Activated CD8-positive, alpha-beta memory T cell treated with anti-CD3 and anti-CD28 coated beads, Interleukin-2, amount 50 U/mL, for 24 hours (primary cell): ENCODE results near the gene IGFBP2.

Source experiments
- DNase-seq: peaks from one replicate; pipeline ENCODE4 v3.0.0-alpha.2; 2020; ENCODE audit errors: extremely low read depth

Gene IGFBP2

DNA sequence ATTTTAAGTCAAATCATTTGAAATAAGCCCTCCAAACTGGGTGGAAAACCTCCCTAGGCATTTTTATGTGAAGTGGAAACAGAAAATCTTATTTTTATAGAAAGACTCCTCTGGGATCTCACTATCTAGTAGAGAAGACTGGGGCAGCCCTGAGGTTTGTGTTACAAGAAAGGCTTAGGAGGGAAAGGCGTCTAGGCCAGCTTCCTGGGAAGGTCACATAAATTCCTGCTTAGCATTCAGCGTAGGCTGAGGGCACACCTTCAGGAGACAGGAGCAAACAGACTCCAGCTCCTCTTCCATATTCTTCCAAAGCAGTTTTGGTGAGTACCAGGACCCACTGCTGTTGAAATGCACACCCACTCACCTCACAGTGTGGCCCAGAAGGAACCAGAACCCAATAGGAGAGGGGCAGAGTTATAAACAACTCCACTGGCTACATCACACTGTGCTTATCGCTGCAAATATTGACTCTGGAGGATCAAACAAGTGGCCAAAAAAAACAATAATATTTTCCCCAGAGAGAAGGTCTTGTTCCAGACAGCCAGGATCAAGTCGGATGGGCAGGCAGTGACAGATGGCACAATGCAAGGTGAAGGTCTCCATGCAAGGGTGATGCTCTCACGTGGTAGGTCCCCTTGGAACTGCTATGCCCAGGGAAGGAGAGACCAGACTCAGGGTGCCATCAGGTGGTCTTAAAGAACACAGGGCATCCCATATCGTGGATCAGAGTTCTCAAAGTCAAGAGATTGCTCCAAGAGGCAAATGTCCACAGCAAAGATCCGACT lies 17.7 kb upstream of the IGFBP2 start:
- DNase-seq: no peak

DNA sequence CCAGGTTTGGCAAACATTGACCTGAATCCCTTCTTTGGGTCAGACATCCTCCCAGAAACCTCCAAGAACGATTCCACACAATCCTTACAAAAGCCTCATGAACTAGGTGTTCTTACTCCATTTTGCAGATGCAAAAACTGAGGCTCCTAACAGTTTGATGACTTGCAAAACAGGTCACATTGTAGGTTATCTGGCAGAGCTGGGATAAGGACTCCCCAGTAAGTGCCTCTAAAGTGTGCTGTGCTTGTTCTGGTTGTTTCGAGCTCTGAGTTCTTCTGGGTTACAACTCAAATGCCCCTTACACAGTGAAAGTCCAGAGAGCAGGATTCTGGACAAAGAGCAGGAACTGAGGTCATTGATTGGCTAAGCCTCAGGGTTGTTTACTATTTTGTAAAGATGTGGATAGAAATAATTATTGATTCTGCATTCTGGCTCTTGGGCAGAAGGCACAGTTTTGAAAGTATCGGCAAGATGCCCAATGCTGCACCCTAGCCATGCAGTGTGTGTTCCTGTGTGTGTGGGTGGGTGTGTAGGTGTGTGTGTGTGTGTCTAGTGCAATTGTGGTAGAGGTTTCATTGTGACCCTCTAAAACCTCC lies 17.0 kb upstream of the IGFBP2 start:
- no peak for DNase-seq

GRCh38 chr2:216617159-216617815 lies 15.9 kb upstream of the IGFBP2 start:
- no peak for DNase-seq

DNA sequence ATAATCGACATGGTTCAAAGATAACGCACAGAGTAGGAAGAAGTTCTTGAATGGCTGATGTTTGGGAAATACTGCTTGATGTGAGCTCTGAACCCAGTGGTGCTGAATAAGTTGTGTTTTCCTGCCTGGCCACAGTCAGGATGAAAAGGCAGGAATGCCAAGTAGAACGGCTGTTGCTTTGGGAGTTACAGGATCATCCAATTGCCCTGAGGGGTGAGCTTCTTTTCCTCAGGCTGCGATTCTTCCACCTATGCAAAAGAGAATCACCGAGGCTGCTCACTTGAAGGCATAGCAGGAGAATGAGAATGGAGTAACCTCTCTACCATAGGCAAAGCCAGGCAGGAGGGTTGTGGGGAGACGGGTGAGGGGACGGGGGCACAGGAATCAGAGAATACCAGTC lies 14.4 kb upstream of the IGFBP2 start:
- no peak for DNase-seq

DNA sequence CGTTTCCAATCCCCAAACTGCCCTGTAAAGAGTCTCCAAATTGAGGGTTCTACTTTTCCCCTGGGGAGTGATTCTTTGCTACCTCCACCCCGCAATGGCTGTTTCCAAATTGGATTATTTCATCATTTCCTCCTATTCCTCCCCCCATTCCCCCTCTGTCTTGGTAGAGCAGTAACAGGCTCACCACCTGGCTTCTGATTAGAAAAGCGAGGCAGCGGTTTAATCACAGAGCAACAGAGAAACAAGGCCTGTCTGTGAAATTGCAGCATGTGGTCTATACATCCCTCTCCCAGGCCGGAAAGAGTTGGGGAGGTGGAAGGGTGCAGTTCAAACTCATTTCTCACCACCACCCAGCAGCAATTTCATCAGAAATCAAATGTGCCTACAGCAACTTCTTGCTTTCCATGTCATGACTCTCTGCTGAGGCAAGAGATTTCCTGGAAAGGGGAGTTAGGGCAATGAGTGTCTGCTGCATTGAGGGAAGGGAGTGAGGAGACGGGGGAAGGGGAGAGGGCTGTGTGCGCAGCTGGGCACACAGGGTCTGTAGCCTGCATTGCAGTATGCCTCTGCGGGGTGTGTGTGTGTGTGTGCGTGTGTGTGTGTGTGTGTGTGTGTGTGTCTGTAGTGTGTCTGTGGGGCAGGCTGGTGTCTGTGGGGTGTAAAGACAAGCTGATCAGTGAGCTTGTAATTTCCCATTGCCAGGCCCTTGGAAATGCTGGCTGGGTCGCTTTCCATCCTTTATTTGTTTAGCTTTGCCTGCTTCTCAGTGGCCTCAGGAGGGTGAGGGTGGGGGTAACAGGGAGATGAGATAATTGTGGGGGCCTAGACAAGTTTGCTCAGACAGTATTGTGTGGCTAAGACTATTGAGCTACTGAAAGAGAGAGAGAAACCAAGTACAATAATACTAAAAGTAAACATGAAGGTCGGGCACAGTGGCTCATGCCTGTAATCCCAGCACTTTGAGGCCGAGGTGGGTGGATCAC lies 13.5 kb upstream of the IGFBP2 start:
- DNase-seq: no peak

GRCh38 chr2:216620786-216621185 lies 12.4 kb upstream of the IGFBP2 start:
- DNase-seq: no peak

- DNase-seq: no peak
Measured at GRCh38 chr2:216621292-216621691, 11.9 kb upstream of the IGFBP2 start.

- no peak for DNase-seq
Measured at GRCh38 chr2:216622526-216622925, 10.7 kb upstream of the IGFBP2 start.

DNA sequence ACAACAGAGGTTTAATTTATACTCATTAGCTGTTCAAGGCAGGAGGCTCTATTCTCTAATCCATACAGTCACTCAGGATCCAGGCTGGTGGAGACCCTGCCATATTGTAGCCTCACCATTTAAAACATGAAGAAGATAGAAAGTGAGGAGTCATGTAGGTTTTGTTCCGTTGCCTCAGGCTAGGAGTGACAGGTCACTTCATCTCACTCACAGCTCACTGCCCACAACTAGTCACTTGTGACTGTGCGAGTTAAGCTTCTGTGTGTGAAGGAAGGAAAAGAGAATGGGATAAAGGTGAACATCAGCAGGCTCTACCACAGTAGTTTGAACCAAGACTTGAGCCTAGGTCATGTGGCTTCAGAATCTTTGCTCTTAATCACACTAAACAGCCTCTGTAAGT lies 9.0 kb upstream of the IGFBP2 start:
- no peak for DNase-seq

DNA sequence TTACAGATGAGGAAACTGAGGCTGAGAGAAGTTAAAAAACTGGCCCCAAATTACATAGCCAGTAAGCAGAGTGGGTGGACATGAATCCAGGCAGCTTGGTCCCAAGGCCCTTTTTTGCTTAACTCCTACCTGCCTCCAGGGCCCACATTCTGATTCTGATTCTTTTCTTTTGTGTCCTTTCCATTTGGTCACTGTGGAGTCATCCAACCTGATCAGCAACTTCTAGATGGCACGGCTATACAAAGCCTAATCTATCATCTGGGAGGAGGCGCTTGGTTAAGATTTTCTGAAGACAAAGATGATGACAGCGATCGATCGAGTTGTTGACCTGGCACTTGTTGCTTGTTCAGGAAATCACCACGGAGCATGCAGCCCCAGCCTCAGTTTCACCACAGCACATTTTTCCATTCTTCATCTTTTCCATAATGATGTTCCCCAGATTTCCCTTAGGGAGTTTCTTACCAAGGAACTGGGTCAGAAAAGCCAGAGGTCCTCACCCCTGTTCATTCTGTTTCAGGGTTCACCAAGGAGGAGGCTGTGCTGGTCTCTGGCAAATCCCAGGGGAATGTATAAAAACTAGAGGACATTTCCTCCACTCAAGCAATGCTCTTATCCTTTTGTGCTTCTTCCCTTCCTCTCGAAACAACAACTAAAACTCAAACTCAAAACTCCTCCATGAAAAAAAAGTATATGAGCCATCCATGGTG lies 6.9 kb upstream of the IGFBP2 start:
- DNase-seq: no peak

- no peak for DNase-seq
Measured at GRCh38 chr2:216626875-216627245, 6.4 kb upstream of the IGFBP2 start.

- DNase-seq: no peak
Measured at GRCh38 chr2:216629784-216630183, 3.4 kb upstream of the IGFBP2 start.

DNA sequence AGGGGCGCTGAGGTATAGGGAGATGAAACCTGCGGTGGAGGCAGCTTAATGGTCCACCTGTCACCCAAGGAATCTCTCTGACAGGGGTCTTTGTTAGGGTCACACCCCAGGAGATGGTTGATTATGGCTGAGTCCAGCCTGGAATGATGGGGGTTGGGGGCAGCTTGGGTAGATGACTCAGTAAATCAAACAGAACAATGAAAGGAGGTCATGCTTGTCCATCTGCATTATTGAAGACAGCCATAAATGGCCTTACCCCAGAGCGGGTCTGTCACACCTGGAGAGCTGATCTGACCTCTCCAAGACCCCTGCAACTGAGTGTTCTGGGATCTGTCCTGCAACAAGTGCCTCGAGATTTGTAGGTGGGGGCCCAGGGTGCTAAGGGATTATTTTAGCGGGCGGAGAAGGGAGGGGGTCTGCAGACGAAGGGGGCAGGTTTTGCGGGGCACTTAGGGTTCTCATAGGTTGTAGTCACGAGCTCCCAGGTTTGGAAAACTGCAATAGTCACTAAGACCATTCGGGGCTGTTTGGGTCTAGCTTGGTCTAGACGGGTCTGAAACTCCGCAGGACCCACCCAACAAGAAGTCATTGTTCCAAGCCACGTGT lies 771 bp upstream of the IGFBP2 start:
- no peak for DNase-seq

DNA sequence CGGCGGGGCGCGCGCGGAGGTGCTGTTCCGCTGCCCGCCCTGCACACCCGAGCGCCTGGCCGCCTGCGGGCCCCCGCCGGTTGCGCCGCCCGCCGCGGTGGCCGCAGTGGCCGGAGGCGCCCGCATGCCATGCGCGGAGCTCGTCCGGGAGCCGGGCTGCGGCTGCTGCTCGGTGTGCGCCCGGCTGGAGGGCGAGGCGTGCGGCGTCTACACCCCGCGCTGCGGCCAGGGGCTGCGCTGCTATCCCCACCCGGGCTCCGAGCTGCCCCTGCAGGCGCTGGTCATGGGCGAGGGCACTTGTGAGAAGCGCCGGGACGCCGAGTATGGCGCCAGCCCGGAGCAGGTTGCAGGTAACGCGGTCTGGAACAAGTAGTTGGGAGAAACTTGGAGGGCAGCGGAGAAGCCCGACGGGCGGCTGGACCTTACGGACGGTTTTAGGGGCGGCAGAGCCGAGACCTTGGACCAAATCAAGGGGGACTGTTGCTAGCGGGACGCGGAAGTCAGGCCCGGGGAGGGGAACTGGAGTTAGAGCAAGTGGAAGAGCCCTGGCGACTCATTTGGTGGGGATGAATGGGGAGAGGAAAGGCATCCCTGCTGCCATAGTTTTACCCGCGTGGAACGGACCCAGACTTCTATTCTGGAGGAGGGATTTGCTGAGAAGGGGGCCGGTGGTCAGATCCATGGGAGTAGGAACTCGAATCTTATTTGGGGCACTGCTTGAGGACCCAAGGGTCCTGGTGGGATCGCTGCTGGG lies 573 bp downstream of the IGFBP2 start:
- DNase-seq: no peak

- DNase-seq: no peak
Measured at GRCh38 chr2:216634370-216635148, 1.3 kb downstream of the IGFBP2 start.

- DNase-seq: no peak
Measured at GRCh38 chr2:216635171-216635570, 2.0 kb downstream of the IGFBP2 start.

DNA sequence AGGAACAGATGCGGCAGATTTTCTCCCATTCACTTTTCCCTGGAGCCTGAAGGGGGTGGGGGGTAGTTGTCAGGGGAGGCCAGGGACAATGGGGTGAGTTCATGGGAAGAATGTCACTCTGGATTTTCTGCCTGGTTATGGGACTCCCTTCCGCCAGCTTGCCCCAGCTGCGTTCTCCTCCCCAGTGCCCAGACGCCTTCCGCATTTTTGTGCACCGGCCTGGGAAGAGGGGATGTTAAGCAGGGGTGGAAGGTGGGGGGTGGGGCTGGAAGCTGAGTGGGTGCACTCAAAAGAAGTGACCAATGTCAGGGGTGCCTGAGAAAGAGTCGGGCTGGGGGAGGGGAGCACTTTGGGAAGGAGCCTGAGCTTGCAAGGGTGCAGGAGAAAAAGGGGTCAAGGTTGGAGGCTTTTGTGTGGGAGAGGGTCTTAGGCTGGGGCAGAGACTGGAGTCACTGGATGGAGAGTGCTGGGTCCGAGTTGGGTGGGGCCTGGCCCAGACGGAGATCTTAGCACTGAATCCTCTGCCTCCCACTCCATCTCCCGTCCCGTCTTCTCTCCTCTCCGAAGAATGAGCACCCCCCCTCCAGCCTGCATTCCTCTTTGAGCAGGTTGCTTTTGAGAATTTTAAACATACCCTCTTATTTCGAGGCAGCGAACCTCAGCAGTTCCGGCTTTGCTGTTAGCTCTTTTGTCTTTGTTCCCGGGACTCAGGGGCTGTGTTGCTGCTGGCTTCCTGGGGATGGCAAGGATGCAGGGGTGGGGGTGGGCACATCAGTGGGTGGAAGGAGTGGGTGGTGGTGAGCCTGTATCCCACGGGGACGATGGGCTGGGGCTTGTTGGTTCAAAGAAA lies 2.7 kb downstream of the IGFBP2 start:
- no peak for DNase-seq
